Measurements from ENCODE around the gene FOXS1.

Gene FOXS1

GRCh38 chr20:31824125-31824485 lies 21.3 kb downstream of the FOXS1 start:
- Histone ChIP-seq H3K9me3 (ENCODE audit: insufficient read depth, low read depth, low read length) (no peaks in the 10 kb centered on the region), H3K9me2 (replicated peaks; ENCODE audit: low read depth, low read length) (no peaks in the 10 kb centered on the region), H3K27me3 (ENCODE audit: insufficient read depth, low read length, poor library complexity, severe bottlenecking) (no peaks in the 10 kb centered on the region), H4K20me1 (ENCODE audit: insufficient read depth, low read length, poor library complexity, severe bottlenecking) (no peaks in the 10 kb centered on the region), H3K36me3 (ENCODE audit: insufficient read depth, low read length) (no peaks in the 10 kb centered on the region), H3K9ac (ENCODE audit: low read depth, low read length, poor library complexity, severe bottlenecking) (peak overlapping the region; percentile 80), H3F3A (ENCODE audit: low read depth) (no peaks in the 10 kb centered on the region), H3K4me3 (ENCODE audit: low read length, poor library complexity, severe bottlenecking) (peak overlapping the region; percentile 75), H3K79me2 (ENCODE audit: insufficient read depth, low read length) (peaks cover 47% of the 10 kb centered on the region), H2AFZ (ENCODE audit: low read length) (peak overlapping the region; percentile 25; the same call in 1 of the 2 replicates), H3K4me1 (ENCODE audit: insufficient read depth, low read length, poor library complexity, severe bottlenecking) (peaks cover 42% of the 10 kb centered on the region), H3K4me2 (ENCODE audit: low read depth, low read length, poor library complexity, severe bottlenecking) (peak overlapping the region; percentile 93)
- no peak for TF ChIP-seq EZH2phosphoT487 (IDR thresholded peaks at IDR 0.05; ENCODE audit: borderline replicate concordance)
- TF ChIP-seq CTCF (conservative IDR thresholded peaks at IDR 0.05; ENCODE audit: low read length), result no peak

- Histone ChIP-seq H3K9me2 (replicated peaks; ENCODE audit: low read depth, low read length) (no peaks in the 10 kb centered on the region), H2AFZ (ENCODE audit: low read length) (peak overlapping the region; percentile 25; the same call in 1 of the 2 replicates), H3K4me2 (ENCODE audit: low read depth, low read length, poor library complexity, severe bottlenecking) (peak overlapping the region; percentile 93), H4K20me1 (ENCODE audit: insufficient read depth, low read length, poor library complexity, severe bottlenecking) (no peaks in the 10 kb centered on the region), H3K27me3 (ENCODE audit: insufficient read depth, low read length, poor library complexity, severe bottlenecking) (no peaks in the 10 kb centered on the region), H3K79me2 (ENCODE audit: insufficient read depth, low read length) (peaks cover 46% of the 10 kb centered on the region), H3K9ac (ENCODE audit: low read depth, low read length, poor library complexity, severe bottlenecking) (peak overlapping the region; percentile 80), H3K4me1 (ENCODE audit: insufficient read depth, low read length, poor library complexity, severe bottlenecking) (peaks cover 37% of the 10 kb centered on the region), H3K4me3 (ENCODE audit: low read length, poor library complexity, severe bottlenecking) (peak overlapping the region; percentile 75), H3K9me3 (ENCODE audit: insufficient read depth, low read depth, low read length) (no peaks in the 10 kb centered on the region), H3K36me3 (ENCODE audit: insufficient read depth, low read length) (no peaks in the 10 kb centered on the region), H3F3A (ENCODE audit: low read depth) (no peaks in the 10 kb centered on the region)
- TF ChIP-seq EZH2phosphoT487 (IDR thresholded peaks at IDR 0.05; ENCODE audit: borderline replicate concordance), result no peak
- no peak for TF ChIP-seq CTCF (conservative IDR thresholded peaks at IDR 0.05; ENCODE audit: low read length)
These were observed 21.9 kb downstream of the FOXS1 start for GRCh38 chr20:31823360-31824124.

GRCh38 chr20:31822421-31823330 lies 22.7 kb downstream of the FOXS1 start:
- Histone ChIP-seq H3K79me2 (ENCODE audit: insufficient read depth, low read length) (peaks cover 39% of the 10 kb centered on the region), H3K4me1 (ENCODE audit: insufficient read depth, low read length, poor library complexity, severe bottlenecking) (peaks cover 32% of the 10 kb centered on the region), H3K9me2 (replicated peaks; ENCODE audit: low read depth, low read length) (no peaks in the 10 kb centered on the region), H3K4me3 (ENCODE audit: low read length, poor library complexity, severe bottlenecking) (no peak overlapping the region), H3K4me2 (ENCODE audit: low read depth, low read length, poor library complexity, severe bottlenecking) (peak overlapping the region; percentile 93), H3K9ac (ENCODE audit: low read depth, low read length, poor library complexity, severe bottlenecking) (peak overlapping the region; percentile 80), H3K9me3 (ENCODE audit: insufficient read depth, low read depth, low read length) (no peaks in the 10 kb centered on the region), H4K20me1 (ENCODE audit: insufficient read depth, low read length, poor library complexity, severe bottlenecking) (no peaks in the 10 kb centered on the region), H3F3A (ENCODE audit: low read depth) (no peaks in the 10 kb centered on the region), H2AFZ (ENCODE audit: low read length) (peak overlapping the region; percentile 58; the same call in 1 of the 2 replicates), H3K36me3 (ENCODE audit: insufficient read depth, low read length) (no peaks in the 10 kb centered on the region), H3K27me3 (ENCODE audit: insufficient read depth, low read length, poor library complexity, severe bottlenecking) (no peaks in the 10 kb centered on the region)
- peak; percentile 96 for TF ChIP-seq CTCF (conservative IDR thresholded peaks at IDR 0.05; ENCODE audit: low read length)
- no peak for TF ChIP-seq EZH2phosphoT487 (IDR thresholded peaks at IDR 0.05; ENCODE audit: borderline replicate concordance)
